CD4-positive, alpha-beta T cell treated with Interferon alpha-2 for 1 hour (primary cell): Measurements from ENCODE around the gene CMA1.

Source experiments
- DNase-seq, 2 donors: peaks; one replicate each; pipeline ENCODE4 v3.0.0-alpha.2; 2020 to 2022

The CMA1 gene

DNA sequence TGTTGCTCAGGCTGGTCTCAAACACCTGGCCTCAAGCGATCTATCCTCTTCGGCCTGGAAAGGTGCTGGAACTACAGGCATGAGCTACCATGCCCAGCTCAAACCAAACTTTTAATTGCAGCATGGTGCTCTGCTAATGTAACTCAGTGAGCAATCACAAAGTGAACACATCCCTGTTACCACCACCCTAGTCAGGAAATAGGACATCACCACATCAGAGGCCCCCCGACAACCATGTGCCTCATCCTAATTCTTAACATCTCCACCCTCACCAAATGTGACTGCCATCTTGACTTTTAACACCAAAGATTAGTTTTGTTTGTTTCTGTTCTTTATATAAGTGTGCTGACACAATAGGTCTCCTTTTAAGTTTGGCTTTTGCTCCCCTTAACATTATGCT lies 42.7 kb downstream of the CMA1 start:
- DNase-seq, result no peak

DNA sequence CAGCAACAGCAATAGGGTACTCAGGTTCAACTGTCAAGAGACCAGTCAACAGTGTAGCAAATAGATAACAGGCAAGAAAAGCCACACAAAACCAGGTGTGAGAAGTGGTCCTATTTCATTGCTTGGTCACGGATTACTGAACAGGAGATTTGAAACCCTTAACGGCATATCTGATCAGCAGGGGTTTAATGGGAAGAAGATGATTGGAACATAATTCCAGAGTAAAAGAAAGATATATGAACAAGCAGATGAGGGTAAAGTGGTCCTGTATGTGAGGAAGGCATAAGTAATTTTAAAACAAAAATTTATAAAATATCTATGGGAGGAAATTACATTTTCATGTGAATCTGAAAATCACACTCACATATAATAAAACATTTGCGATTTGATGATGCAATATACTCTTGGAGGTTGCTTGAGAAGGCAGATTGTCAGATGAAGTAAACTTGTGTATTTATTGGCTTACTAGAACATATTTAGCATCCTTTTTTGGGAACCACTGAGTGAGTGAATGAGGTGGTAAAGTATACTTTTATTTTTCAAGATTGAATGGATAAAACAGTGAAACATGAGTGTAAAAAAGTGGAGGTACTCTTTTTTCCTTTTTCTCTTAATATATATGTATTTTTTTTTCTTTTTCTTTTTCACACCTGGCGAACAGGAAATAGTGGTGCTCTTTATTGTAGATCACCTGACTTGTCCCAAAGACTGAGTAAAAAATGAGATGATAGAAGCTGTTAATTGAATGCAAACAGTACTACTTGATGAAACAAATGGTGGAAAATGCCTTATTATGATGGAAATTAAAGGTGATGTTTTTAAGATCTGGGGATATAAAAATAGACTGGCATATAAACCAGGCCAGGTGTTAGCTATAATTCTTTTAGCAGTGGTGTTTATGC lies 43.9 kb downstream of the CMA1 start:
- peak in 1 of 2 donors; percentile 28 for DNase-seq

DNA sequence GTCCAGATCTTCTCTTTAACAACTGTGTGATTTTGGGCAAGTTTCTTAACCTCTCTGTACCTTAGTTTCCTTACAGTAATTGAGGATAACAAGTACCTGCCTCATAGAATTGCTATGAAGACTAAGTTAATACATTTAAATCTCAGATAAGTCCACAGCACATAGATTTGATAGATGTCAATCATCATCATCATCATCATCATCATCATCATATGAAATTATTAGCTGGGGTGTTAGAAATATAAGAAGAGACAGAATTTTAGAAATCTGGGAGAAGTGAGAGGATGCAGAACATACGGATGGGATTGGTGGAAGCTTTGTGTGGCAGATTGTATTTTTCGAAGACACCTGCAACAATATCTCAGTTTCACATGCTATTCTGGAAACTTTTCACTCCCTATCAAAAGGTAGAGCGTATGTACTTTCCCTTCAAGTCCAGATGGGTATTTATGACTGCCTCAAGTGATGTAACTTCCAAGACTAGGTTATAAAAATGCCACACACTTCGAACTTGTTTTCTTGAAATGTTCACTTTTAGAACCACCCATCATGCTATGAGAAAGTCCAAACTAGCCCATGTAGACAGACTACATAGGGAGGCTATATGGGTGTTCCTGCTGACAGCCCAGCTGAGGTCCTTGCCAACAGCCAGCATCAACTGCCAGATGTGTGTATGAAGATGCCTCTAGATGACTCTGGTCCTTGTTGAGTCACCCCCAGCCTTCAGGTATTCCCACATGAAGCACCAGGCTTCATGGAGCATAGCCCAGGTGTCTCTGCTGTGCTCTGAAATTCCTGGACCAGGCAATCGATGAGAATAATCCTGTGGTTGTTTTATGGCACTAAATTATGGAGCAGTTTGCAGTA lies 44.8 kb downstream of the CMA1 start:
- DNase-seq, result no peak

DNA sequence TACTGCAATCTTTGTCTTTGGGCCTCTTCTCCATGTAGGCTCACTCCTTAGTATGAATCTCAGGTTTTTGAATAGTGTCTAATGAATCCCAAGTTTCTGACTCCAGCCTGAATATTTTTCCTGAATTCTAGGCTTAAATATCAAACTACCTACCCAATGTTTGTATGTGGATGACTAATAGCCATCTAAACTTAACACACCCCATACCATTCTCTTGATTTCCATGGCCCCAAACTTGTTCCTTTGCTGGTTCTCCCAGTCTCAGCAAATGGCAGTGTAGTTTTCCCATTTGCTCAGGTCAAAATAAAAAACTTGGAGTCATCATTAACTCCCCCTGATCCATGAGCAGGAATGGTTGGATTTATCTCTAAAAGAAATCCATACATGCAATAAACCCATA lies 46.7 kb downstream of the CMA1 start:
- no peak for DNase-seq

DNA sequence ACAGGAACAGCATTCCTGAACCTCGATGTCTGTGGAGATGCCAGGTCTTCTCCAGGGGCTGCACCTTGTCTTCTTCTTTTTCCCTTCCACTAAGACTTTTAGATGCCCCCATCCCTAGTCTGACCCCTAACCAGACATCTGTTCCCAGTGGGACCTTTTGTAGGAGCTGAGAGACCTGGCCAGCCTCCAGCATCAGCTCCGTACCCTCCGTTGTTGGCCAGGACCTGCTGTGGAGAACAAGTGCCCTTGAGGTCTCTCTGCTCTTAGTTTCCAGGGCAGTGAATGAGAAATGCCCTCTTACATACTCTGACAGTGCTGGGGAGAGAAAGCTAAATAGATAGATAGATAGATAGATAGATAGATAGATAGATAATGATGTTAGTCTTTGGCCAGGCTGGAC lies 48.7 kb downstream of the CMA1 start:
- no peak for DNase-seq

DNA sequence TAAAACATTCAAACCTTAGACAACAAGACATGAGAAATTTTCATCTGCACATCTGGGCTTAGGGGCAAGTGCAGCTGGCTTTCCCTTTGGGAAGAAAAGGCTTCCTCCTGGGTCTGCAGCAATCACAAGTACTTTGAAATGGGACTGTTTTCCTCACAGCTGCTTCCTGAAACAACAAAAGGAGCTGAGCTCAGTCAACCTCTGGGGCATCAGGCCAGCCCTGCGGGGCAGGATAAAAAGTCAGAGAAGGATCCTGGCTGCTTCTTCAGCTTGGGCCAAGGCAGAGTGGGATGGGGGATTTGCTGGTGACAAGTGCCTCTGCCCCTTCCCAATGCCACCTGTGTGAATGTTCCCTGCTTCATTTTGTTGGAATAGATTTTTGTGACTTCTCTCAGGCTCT lies 49.3 kb downstream of the CMA1 start:
- DNase-seq, result no peak

DNA sequence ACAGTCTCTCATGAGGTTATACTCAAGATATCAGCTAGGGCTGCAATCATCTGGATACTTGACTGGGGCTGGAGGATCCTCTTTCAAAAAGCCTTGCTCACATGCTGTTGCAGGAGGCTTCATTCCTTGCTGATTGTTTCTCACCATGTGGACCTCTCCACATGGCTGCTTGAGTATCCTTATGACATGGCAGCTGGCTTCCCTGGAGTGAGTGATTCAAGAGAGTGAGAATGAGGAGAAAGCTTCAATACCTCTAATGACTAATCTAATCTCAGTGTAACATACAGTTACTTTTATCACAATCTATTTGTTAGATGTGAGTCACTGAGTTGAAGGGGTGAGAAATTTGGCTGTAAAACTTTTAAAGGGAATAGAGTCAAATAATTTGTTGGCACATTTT lies 51.1 kb downstream of the CMA1 start:
- DNase-seq, result no peak
